Endothelial cell (in vitro differentiated cells): ENCODE measurements around the gene PTTG1IP. TPM values are rescaled to one million over a fixed set of nuclear protein-coding genes. Genes with fewer than 3 reads are reported as not detected.
"Not testable (repeated sequence)": the region's sequence is repeated elsewhere in the genome, so short reads cannot be mapped to it uniquely, and the experiment has no call there.

ENCODE experiments used
- DNase-seq: peaks from one replicate; pipeline ENCODE4 v3.0.0; 2021; ENCODE audit warnings: low spot score
- H3K27ac Mint-ChIP-seq: one replicate; pipeline ENCODE4 v1.8.0; 2021; ENCODE audit warnings: mixed read lengths, inconsistent platforms; ENCODE audit not compliant: unreplicated experiment
- H3K27me3 Mint-ChIP-seq: one replicate; pipeline ENCODE4 v1.8.0; 2021; ENCODE audit warnings: mild to moderate bottlenecking, moderate library complexity, mixed read lengths, inconsistent platforms; ENCODE audit not compliant: unreplicated experiment
- H3K36me3 Mint-ChIP-seq: one replicate; pipeline ENCODE4 v1.8.0; 2021; ENCODE audit warnings: mild to moderate bottlenecking, low read depth, mixed read lengths, inconsistent platforms; ENCODE audit not compliant: unreplicated experiment
- H3K4me1 Mint-ChIP-seq: one replicate; pipeline ENCODE4 v1.8.0; 2021; ENCODE audit warnings: mild to moderate bottlenecking, mixed read lengths, inconsistent platforms; ENCODE audit not compliant: unreplicated experiment
- H3K4me3 Mint-ChIP-seq: one replicate; pipeline ENCODE4 v1.8.0; 2021; ENCODE audit warnings: mild to moderate bottlenecking, mixed read lengths, inconsistent platforms; ENCODE audit not compliant: unreplicated experiment
- H3K9me3 Mint-ChIP-seq: one replicate; pipeline ENCODE4 v1.8.0; 2021; ENCODE audit warnings: mixed read lengths, inconsistent platforms; ENCODE audit not compliant: unreplicated experiment
- total RNA-seq: library from RNA; stranded (reverse); fragmentation: NEBNext Ultra II Directional; extraction: Animal tissue kit (Norgen Biotek cat#: 25700); gene quantifications from one replicate; pipeline ENCODE4 v1.2.1, GENCODE V29; 2021; ENCODE audit not compliant: unreplicated experiment
- TF ChIP-seq, protein P1 (sequence below): fragments of 200-600 bp; sonication (generic); IDR thresholded peaks from one replicate; pipeline ENCODE4 v1.5.0; 2021; ENCODE audit warnings: antibody characterized with exemption; ENCODE audit not compliant: unreplicated experiment

PTTG1IP gene
- total RNA-seq, 1 donor from 2014 or later, result 223 TPM

DNA sequence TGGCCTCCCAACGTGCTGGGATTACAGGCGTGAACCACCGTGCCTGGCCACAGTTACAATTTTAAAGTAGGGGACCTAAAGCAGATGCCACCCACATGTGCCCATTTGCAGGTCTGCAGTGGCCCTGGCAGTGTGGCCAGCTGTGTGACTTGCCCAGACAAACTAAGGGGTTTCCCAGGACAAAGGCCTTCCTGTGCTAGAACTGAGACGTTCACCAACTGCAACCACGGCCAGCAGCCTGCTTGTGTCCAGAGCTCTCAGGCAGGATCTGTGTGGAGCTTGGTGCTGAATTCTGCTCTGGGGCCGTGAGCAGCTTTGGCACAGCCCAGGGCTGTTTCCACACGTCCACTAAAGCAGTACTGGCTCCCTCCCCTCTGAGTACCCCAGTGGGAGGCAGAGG, 10.6 kb upstream of the PTTG1IP start:
- TF ChIP-seq, protein P1, sequence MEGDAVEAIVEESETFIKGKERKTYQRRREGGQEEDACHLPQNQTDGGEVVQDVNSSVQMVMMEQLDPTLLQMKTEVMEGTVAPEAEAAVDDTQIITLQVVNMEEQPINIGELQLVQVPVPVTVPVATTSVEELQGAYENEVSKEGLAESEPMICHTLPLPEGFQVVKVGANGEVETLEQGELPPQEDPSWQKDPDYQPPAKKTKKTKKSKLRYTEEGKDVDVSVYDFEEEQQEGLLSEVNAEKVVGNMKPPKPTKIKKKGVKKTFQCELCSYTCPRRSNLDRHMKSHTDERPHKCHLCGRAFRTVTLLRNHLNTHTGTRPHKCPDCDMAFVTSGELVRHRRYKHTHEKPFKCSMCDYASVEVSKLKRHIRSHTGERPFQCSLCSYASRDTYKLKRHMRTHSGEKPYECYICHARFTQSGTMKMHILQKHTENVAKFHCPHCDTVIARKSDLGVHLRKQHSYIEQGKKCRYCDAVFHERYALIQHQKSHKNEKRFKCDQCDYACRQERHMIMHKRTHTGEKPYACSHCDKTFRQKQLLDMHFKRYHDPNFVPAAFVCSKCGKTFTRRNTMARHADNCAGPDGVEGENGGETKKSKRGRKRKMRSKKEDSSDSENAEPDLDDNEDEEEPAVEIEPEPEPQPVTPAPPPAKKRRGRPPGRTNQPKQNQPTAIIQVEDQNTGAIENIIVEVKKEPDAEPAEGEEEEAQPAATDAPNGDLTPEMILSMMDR, result no peak
- Mint-ChIP-seq H3K4me1 (peaks cover 27% of the 10 kb centered on the region), H3K27ac (no peak overlapping the region), H3K4me3 (no peak overlapping the region), H3K9me3 (no peaks in the 10 kb centered on the region), H3K36me3 (no peaks in the 10 kb centered on the region), H3K27me3 (peaks cover 2% of the 10 kb centered on the region)
- no peak for DNase-seq

DNA sequence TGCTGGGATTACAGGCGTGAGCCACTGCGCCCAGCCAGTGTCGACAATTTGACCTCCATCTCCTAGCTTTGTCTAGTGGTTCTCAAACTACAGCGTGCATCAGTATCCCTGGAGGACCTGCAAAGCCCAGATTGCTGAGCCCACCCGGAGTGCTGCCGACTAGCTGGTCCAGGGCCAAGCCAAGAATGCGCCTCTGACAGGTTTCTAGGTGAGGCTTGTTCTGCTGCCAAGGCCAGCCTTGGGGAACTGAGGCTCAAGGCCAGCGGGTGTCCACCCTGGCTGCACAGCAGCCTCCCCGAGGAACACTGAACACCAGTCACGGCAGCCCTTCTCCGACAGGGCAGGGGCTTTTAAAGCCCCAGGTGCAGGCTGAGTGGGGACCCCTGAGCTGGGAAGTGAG, 9.8 kb upstream of the PTTG1IP start:
- Mint-ChIP-seq H3K4me3 (no peak overlapping the region), H3K27ac (no peak overlapping the region), H3K36me3 (no peaks in the 10 kb centered on the region), H3K9me3 (no peaks in the 10 kb centered on the region), H3K4me1 (peaks cover 27% of the 10 kb centered on the region), H3K27me3 (peaks cover 2% of the 10 kb centered on the region)
- TF ChIP-seq, protein P1, result no peak
- DNase-seq, result no peak

DNA sequence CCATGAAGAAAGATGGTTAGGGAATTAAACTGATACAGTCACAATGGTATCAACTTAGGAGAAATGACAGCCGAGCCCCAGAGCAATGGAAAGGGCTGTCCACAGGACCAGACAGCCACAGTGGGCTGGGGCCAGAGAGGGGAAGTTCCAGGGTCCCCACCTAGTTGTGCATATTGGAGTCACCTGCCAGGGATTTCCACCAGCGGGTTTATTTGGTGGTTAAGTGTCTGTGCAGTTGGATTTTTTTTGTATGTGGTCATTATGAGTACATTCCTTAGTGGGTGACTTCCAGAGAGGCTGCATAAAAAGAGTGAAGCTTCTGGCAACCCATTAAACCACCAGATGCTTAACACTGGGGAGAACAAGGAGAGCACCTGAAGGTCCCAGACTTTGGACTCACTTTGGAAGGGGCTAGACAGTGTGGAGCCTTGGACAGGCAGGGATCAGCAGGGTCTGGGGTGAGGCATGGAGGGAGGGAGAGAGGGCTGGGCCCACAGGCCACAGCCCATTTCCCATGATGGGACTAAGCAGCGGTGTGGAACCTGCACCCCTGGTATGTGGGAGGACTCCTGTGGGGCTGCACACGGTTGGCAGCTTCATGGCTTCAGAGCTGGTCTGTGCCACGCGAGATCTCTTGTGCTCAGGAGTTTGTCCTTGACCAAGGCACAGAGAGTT, 7.8 kb upstream of the PTTG1IP start:
- no peaks in the 10 kb centered on the region for H3K36me3 Mint-ChIP-seq
- DNase-seq, result no peak
- TF ChIP-seq, protein P1, result no peak
- H3K4me3 Mint-ChIP-seq, result peak overlapping the region; percentile 57
- H3K27me3 Mint-ChIP-seq, result peaks cover 2% of the 10 kb centered on the region
- no peaks in the 10 kb centered on the region for H3K9me3 Mint-ChIP-seq
- peaks cover 27% of the 10 kb centered on the region for H3K4me1 Mint-ChIP-seq
- peak overlapping the region; percentile 92 for H3K27ac Mint-ChIP-seq

DNA sequence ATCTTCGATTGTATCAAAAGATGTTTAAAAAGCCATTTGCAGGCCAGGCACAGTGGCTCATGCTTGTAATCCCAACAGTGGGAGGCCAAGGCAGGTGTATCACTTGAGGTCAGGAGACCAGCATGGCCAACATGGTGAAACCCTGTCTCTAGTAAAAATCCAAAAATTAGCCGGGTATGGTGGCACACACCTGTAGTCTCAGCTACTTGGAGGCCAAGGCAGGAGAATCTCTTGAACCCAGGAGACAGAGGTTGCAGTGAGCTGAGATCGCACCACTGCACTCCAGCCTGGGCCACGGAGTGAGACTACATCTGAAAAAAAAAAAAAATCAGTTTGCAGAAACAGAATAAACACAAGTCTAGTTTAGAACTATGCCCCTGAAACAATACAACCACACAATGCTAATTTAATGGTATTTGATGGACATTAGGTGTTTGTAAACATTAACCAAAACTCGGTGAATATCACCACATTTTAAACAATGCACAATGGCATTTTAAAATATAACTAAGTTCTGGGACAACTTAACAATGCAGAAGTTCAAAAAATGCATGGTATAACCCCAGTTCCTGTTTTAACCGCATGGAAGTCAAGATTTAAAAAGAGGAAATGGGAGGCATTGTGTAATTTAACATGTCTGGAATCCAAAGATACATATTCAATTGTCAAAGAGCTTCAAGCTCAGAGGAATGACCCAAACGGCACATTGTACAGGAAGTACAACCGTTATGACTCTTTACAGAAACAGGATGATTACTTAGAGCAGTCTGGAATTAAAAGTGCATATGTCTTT, 7.1 kb upstream of the PTTG1IP start:
- TF ChIP-seq, protein P1, result no peak
- no peak for DNase-seq
- peak overlapping the region; percentile 92 for H3K27ac Mint-ChIP-seq
- peaks cover 29% of the 10 kb centered on the region for H3K4me1 Mint-ChIP-seq
- H3K9me3 Mint-ChIP-seq, result no peaks in the 10 kb centered on the region
- H3K27me3 Mint-ChIP-seq, result no peaks in the 10 kb centered on the region
- H3K36me3 Mint-ChIP-seq, result no peaks in the 10 kb centered on the region
- H3K4me3 Mint-ChIP-seq, result no peak overlapping the region

DNA sequence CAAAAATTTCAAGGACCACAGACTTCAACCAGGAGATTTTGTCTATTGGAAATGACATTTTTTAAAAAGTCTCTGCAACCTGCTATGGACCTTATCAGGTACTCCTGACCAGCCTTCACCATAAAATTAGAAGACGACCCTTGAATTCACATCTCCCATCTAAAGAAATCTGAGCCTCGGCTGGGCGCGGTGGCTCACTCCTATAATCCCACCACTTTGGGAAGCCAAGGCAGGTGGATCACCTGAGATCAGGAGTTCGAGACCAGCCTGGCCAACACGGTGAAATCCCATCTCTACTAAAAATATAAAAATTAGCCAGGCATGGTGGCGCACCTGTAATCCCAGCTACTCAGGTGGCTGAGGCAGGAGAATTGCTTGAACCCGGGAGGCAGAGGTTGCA, 5.7 kb upstream of the PTTG1IP start:
- H3K36me3 Mint-ChIP-seq, H3K4me3 Mint-ChIP-seq, H3K27me3 Mint-ChIP-seq, DNase-seq, H3K9me3 Mint-ChIP-seq, H3K27ac Mint-ChIP-seq: not testable (repeated sequence)
- peaks cover 29% of the 10 kb centered on the region for H3K4me1 Mint-ChIP-seq
